Measurements from ENCODE around the gene CHST9. TPM values are rescaled to one million over a fixed set of nuclear protein-coding genes. Genes with fewer than 3 reads are reported as not detected.
"Not testable (repeated sequence)": the region's sequence is repeated elsewhere in the genome, so short reads cannot be mapped to it uniquely, and the experiment has no call there.

The CHST9 gene
- polyA plus RNA-seq, 1 donor (not counting 4 experiments of a cell fraction or from before 2014, with no cell fraction given) = 0.07 TPM

DNA sequence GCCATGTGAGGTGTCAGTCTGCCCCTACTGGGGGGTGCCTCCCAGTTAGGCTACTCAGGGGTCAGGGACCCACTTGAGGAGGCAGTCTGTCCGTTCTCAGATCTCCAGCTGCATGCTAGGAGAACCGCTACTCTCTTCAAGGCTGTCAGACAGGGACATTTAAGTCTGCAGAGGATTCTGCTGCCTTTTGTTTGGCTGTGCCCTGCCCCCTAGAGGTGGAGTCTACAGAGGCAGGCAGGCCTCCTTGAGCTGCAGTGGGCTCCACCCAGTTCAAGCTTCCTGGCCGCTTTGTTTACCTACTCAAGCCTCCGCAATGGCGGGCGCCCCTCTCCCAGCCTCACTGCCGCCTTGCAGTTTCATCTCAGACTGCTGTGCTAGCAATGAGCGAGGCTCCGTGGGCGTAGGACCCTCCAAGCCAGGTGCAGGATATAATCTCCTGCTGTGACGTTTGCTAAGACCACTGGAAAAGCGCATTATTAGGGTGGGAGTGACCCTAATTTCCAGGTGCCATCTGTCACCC lies 21.9 kb downstream of the CHST9 start:
- H3K79me2 ChIP-seq (ENCODE audit: control insufficient read depth, insufficient read depth, low read length); H3K4me2 ChIP-seq (ENCODE audit: control insufficient read depth, extremely low read depth, insufficient read depth, low read depth, low read length); H3K4me1 ChIP-seq (ENCODE audit: control insufficient read depth, extremely low read depth, insufficient read depth, low read length); H3K4me3 ChIP-seq (ENCODE audit: control insufficient read depth in 2 of 3, extremely low read depth in 1 of 3, insufficient read depth in 2 of 3, low read depth in 1 of 3, low read length in 3 of 3); H3K27ac ChIP-seq (ENCODE audit: control insufficient read depth, insufficient read depth, low read length); H2AFZ ChIP-seq (ENCODE audit: control insufficient read depth, low read length); H3K9ac ChIP-seq (ENCODE audit: control insufficient read depth, extremely low read depth, insufficient read depth, low read length); dilution Hi-C loops (cut with MboI; ENCODE audit: extremely low pct_ligation_motif_present, low sequenced_read_pairs); FAIRE-seq; H3K9me1 ChIP-seq (ENCODE audit: control insufficient read depth, extremely low read depth, insufficient read depth, low read length); DNase-seq (ENCODE audit: low read depth, low spot score); H4K20me1 ChIP-seq (ENCODE audit: control insufficient read depth, extremely low read depth, insufficient read depth, low read length); H3K27me3 ChIP-seq (ENCODE audit: control insufficient read depth, extremely low read depth, insufficient read depth, low read length); H3K9me3 ChIP-seq (ENCODE audit: control insufficient read depth, low read depth, low read length); H3K36me3 ChIP-seq (ENCODE audit: control insufficient read depth in 2 of 2, extremely low read depth in 1 of 2, insufficient read depth in 2 of 2, low read length in 2 of 2): not testable (repeated sequence)
- TF ChIP-seq CTCF (optimal IDR thresholded peaks at IDR 0.05 in 1 of 3, IDR thresholded peaks at IDR 0.05 in 1 of 3, conservative IDR thresholded peaks at IDR 0.05 in 1 of 3; ENCODE audit: extremely low read depth in 1 of 3, insufficient read depth in 2 of 3, low read length in 3 of 3) = peak in 1 of 3 experiments; percentile 18

DNA sequence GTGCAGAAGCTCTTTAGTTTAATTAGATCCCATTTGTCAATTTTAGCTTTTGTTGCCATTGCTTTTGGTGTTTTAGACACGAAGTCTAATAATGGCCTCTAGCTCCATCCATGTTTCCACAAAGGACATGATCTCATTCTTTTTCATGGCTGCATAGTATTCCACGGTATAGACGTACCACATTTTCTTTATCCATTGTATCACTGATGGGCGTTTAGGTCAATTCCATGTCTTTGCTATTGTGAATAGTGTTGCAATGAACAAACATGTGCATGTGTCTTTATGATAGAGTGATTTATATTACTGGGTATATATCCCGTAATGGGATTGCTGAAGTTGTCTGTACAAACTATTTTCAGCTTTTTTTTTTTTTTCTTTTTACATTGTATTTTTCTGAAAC lies 35.9 kb downstream of the CHST9 start:
- H3K27me3 ChIP-seq (ENCODE audit: control insufficient read depth, extremely low read depth, insufficient read depth, low read length); H4K20me1 ChIP-seq (ENCODE audit: control insufficient read depth, extremely low read depth, insufficient read depth, low read length); H3K9me3 ChIP-seq (ENCODE audit: control insufficient read depth, low read depth, low read length); H3K27ac ChIP-seq (ENCODE audit: control insufficient read depth, insufficient read depth, low read length); H3K4me1 ChIP-seq (ENCODE audit: control insufficient read depth, extremely low read depth, insufficient read depth, low read length); H3K9me1 ChIP-seq (ENCODE audit: control insufficient read depth, extremely low read depth, insufficient read depth, low read length); H2AFZ ChIP-seq (ENCODE audit: control insufficient read depth, low read length); H3K79me2 ChIP-seq (ENCODE audit: control insufficient read depth, insufficient read depth, low read length); dilution Hi-C loops (cut with MboI; ENCODE audit: extremely low pct_ligation_motif_present, low sequenced_read_pairs); H3K4me2 ChIP-seq (ENCODE audit: control insufficient read depth, extremely low read depth, insufficient read depth, low read depth, low read length); FAIRE-seq; H3K36me3 ChIP-seq (ENCODE audit: control insufficient read depth in 2 of 2, extremely low read depth in 1 of 2, insufficient read depth in 2 of 2, low read length in 2 of 2); H3K4me3 ChIP-seq (ENCODE audit: control insufficient read depth in 2 of 3, extremely low read depth in 1 of 3, insufficient read depth in 2 of 3, low read depth in 1 of 3, low read length in 3 of 3); H3K9ac ChIP-seq (ENCODE audit: control insufficient read depth, extremely low read depth, insufficient read depth, low read length); DNase-seq (ENCODE audit: low read depth, low spot score): not testable (repeated sequence)

GRCh38 chr18:27144672-27145071 lies 40.4 kb downstream of the CHST9 start:
- Histone ChIP-seq H3K9me1 (ENCODE audit: control insufficient read depth, extremely low read depth, insufficient read depth, low read length) (no peaks in the 10 kb centered on the region), H3K4me1 (ENCODE audit: control insufficient read depth, extremely low read depth, insufficient read depth, low read length) (no peaks in the 10 kb centered on the region), H2AFZ (ENCODE audit: control insufficient read depth, low read length) (no peak overlapping the region), H4K20me1 (ENCODE audit: control insufficient read depth, extremely low read depth, insufficient read depth, low read length) (no peaks in the 10 kb centered on the region), H3K27ac (ENCODE audit: control insufficient read depth, insufficient read depth, low read length) (no peak overlapping the region), H3K27me3 (ENCODE audit: control insufficient read depth, extremely low read depth, insufficient read depth, low read length) (no peaks in the 10 kb centered on the region), H3K36me3 (ENCODE audit: control insufficient read depth in 2 of 2, extremely low read depth in 1 of 2, insufficient read depth in 2 of 2, low read length in 2 of 2) (no peaks in the 10 kb centered on the region), H3K4me2 (ENCODE audit: control insufficient read depth, extremely low read depth, insufficient read depth, low read depth, low read length) (no peak overlapping the region), H3K79me2 (ENCODE audit: control insufficient read depth, insufficient read depth, low read length) (no peaks in the 10 kb centered on the region), H3K4me3 (ENCODE audit: control insufficient read depth in 2 of 3, extremely low read depth in 1 of 3, insufficient read depth in 2 of 3, low read depth in 1 of 3, low read length in 3 of 3) (no peak overlapping the region), H3K9me3 (ENCODE audit: control insufficient read depth, low read depth, low read length) (peaks cover 2% of the 10 kb centered on the region), H3K9ac (ENCODE audit: control insufficient read depth, extremely low read depth, insufficient read depth, low read length) (no peak overlapping the region)
- no peak for DNase-seq (ENCODE audit: low read depth, low spot score)
- no peak for TF ChIP-seq EZH2 (IDR thresholded peaks at IDR 0.05; ENCODE audit: low read length)
- no peak for TF ChIP-seq CTCF (optimal IDR thresholded peaks at IDR 0.05 in 1 of 3, IDR thresholded peaks at IDR 0.05 in 1 of 3, conservative IDR thresholded peaks at IDR 0.05 in 1 of 3; ENCODE audit: extremely low read depth in 1 of 3, insufficient read depth in 2 of 3, low read length in 3 of 3)
- dilution Hi-C loops (cut with MboI; ENCODE audit: extremely low pct_ligation_motif_present, low sequenced_read_pairs) = no loop called here
- no peak for FAIRE-seq

Data from keratinocyte (primary cell).